GM12878 (cell line): ENCODE data around the gene TESK2. TPM values are rescaled to one million over a fixed set of nuclear protein-coding genes. Genes with fewer than 3 reads are reported as not detected.

Experiments used
- ATAC-seq: fragments of 200-7000 bp; cut with Tn5 transposase; 3 replicates; pipeline ENCODE4 v1.9.1; 2020; ENCODE audit warnings: mild to moderate bottlenecking, moderate library complexity
- BruUV-seq: library from RNA; stranded (reverse); fragments of 400-500 nt; replicated peaks from 2 replicates; lab custom pipeline; 2021; lab: Mats Ljungman, UMichigan
- CTCF ChIA-PET: fragments of 300-600 bp; sonication (Branson Sonifier 250); formaldehyde crosslinking; extraction: SDS; loops from one replicate; lab custom pipeline; 2021; ENCODE audit warnings: inconsistent platforms; lab: Yijun Ruan, JAX
- POLR2A ChIA-PET: fragments of 350-600 bp; formaldehyde crosslinking; extraction: SDS; loops from one replicate; lab custom pipeline; 2021; ENCODE audit warnings: inconsistent platforms; lab: Charles Lee
- RAD21 ChIA-PET: fragments of 300-600 bp; sonication (Branson Sonifier 250); formaldehyde crosslinking; loops from one replicate; lab custom pipeline; 2023; ENCODE audit warnings: antibody characterized with exemption; ENCODE audit not compliant: unreplicated experiment; lab: Charles Lee
- SMC1A ChIA-PET: fragments of 300-600 bp; sonication (Branson Sonifier 250); formaldehyde crosslinking; loops from one replicate; lab custom pipeline; 2023; ENCODE audit not compliant: unreplicated experiment, uncharacterized antibody; lab: Charles Lee
- DNase-seq: peaks from one replicate; pipeline ENCODE4 v3.0.0-alpha.2; 2011; ENCODE audit warnings: low read depth, low spot score
- FAIRE-seq: peaks from 3 replicates; lab custom pipeline; 2011; peaks lifted over from hg19 to GRCh38; lab: Jason Lieb, UNC
- H2AFZ ChIP-seq: 2 replicates; pipeline ENCODE4 v1.6.0; 2011; ENCODE audit warnings: low read depth, low read length, control low read depth; ENCODE audit not compliant: control insufficient read depth
- H3K27ac ChIP-seq: 2 replicates; pipeline ENCODE4 v1.5.1; 2011; ENCODE audit warnings: control low read depth; ENCODE audit not compliant: control insufficient read depth, insufficient read depth
- H3K27me3 ChIP-seq, 2 experiments: replicated peaks in 1 of 2; 2 replicates each; pipeline versions ENCODE4 v1.6.0 to v1.6.1; 2011; ENCODE audit warnings: low read length in 1 of 2; ENCODE audit not compliant: control insufficient read depth in 2 of 2, insufficient read depth in 2 of 2
- H3K36me3 ChIP-seq, 2 experiments: 2 replicates each; pipeline ENCODE4 v1.5.1; 2011; ENCODE audit warnings: low read length in 1 of 2; ENCODE audit not compliant: control insufficient read depth in 2 of 2, insufficient read depth in 2 of 2
- H3K4me1 ChIP-seq: 2 replicates; pipeline ENCODE4 v1.6.1; 2011; ENCODE audit warnings: mild to moderate bottlenecking, low read length, moderate library complexity, mixed read lengths; ENCODE audit not compliant: control insufficient read depth, insufficient read depth
- H3K4me2 ChIP-seq: 2 replicates; pipeline ENCODE4 v1.6.0; 2011; ENCODE audit warnings: control low read depth; ENCODE audit not compliant: control insufficient read depth, insufficient read depth
- H3K4me3 ChIP-seq: fragments of 200-600 bp; sonication (generic); 2 replicates; pipeline ENCODE4 v1.5.1; 2016
- H3K79me2 ChIP-seq: 2 replicates; pipeline ENCODE4 v1.6.0; 2011; ENCODE audit warnings: low read length; ENCODE audit not compliant: control insufficient read depth, insufficient read depth
- H3K9ac ChIP-seq: 2 replicates; pipeline ENCODE4 v1.8.0; 2011; ENCODE audit warnings: low read length, control low read depth, mixed read lengths; ENCODE audit not compliant: control insufficient read depth, insufficient read depth
- H3K9me3 ChIP-seq: replicated peaks from 3 replicates; pipeline ENCODE4 v1.5.1; 2011; ENCODE audit warnings: mild to moderate bottlenecking, low read length; ENCODE audit not compliant: control insufficient read depth, insufficient read depth
- H4K20me1 ChIP-seq: 2 replicates; pipeline ENCODE4 v1.6.0; 2011; ENCODE audit not compliant: control insufficient read depth, insufficient read depth
- CHD4 ChIP-seq: fragments of 200-600 bp; sonication (generic); IDR thresholded peaks from 2 replicates; pipeline ENCODE4 v1.6.1; 2016; ENCODE audit warnings: mild to moderate bottlenecking
- EED ChIP-seq: sonication (generic); IDR thresholded peaks from 2 replicates; pipeline ENCODE4 v1.6.1; 2016; ENCODE audit warnings: antibody characterized with exemption, low read depth
- NRF1 ChIP-seq: conservative IDR thresholded peaks from 2 replicates; pipeline ENCODE4 v1.6.1; 2011; ENCODE audit warnings: mild to moderate bottlenecking, low read depth, low read length, improper control_type of control experiment
- PKNOX1 ChIP-seq: fragments of 450-650 bp; IDR thresholded peaks from 2 replicates; pipeline ENCODE4 v1.6.1; 2016; ENCODE audit warnings: mild to moderate bottlenecking
- RELA ChIP-seq: fragments of 450-650 bp; IDR thresholded peaks from 2 replicates; pipeline ENCODE4 v1.8.0; 2014; ENCODE audit warnings: borderline replicate concordance; ENCODE audit not compliant: partially characterized antibody
- TAF1 ChIP-seq: IDR thresholded peaks from 2 replicates; pipeline ENCODE4 v1.6.1; 2011; ENCODE audit warnings: mild to moderate bottlenecking, low read depth, low read length, borderline replicate concordance
- WGBS: methylation state at CpG from one replicate; pipeline ENCODE4 v1.1.6; 2016; ENCODE audit warnings: low lambda C conversion rate; ENCODE audit not compliant: insufficient replicate concordance, insufficient coverage; ENCODE audit errors: missing lambda C conversion rate; 5-methylcytosine and 5-hydroxymethylcytosine counted together
- in situ Hi-C: fragments of 300-500 bp; cut with MboI; formaldehyde crosslinking; loops from 9 replicates; pipeline ENCODE4 v1.14.3; 2018; ENCODE audit warnings: mixed read lengths
- intact Hi-C: fragments of 100-400 bp; cut with micrococcal nuclease; formaldehyde crosslinking; loops from one replicate; pipeline ENCODE4 v1.14.2; 2022; ENCODE audit not compliant: unreplicated experiment
- polyA plus RNA-seq, 11 experiments: library from polyadenylated mRNA; depleted of rRNA in 4 of 11; unstranded in 6 of 11; stranded (reverse) in 5 of 11; fragments of >200 nt; fragmentation: Nextera tagmentation in 4 of 11; fragmentation: Illumina TruSeq in 1 of 11; extraction: Ambion mirVana in 4 of 11; extraction: Trizol in 1 of 11; gene quantifications; 1 replicate in 1 of 11; 2 replicates in 10 of 11; pipeline versions ENCODE4 v1.2.1 to v1.2.3, GENCODE V29; 2011 to 2016; ENCODE audit warnings: inconsistent platforms in 2 of 11, missing spikeins in 2 of 11, low read depth in 1 of 11
- total RNA-seq, 4 experiments: library from RNA; depleted of rRNA in 3 of 4; stranded (reverse); fragments of >200 nt in 3 of 4; fragmentation: Illumina TruSeq in 1 of 4; extraction: Trizol in 1 of 4; gene quantifications; 2 replicates each; pipeline versions ENCODE4 v1.2.1 to v1.2.3, GENCODE V29; 2013 to 2021

Gene TESK2
- total and polyA plus RNA-seq, 10 of the 15 experiments (the other 5 are each of a cell fraction or from before 2014, with no cell fraction given), result 2.2 to 10.0 (median 5.7) TPM

- peaks cover 22% of the 10 kb centered on the region for H3K79me2 ChIP-seq
- no peak for DNase-seq
- in situ Hi-C loops, result no loop called here
- H3K4me2 ChIP-seq, result no peak overlapping the region; the same call in 1 of the 2 replicates
- peaks cover 0 to 10% of the 10 kb centered on the region in 2 experiments; a peak in 2 of 4 replicates for H3K36me3 ChIP-seq
- SMC1A ChIA-PET, result interaction anchor here (0.7 to 6.6 kb wide), 3 partner anchors 11 to 27 kb away, joined by 3 to 49 read pairs (median 5); partner anchors contain the start of genes MUTYH and TOE1
- H3K4me3 ChIP-seq, result no peak overlapping the region
- BruUV-seq, result no TSS peak
- no peak for TF ChIP-seq RELA
- TF ChIP-seq TAF1, result no peak
- TF ChIP-seq CHD4, result no peak
- TF ChIP-seq EED, result no peak
- TF ChIP-seq NRF1, result no peak
- TF ChIP-seq PKNOX1, result peak; percentile 31; the same call in 1 of the 2 replicates
- CTCF ChIA-PET, result interaction anchor here (0.8 to 5.8 kb wide), 2 partner anchors 10 to 164 kb away, joined by 3 to 42 read pairs; partner anchors contain the start of genes MUTYH and TOE1
- H4K20me1 ChIP-seq, result no peaks in the 10 kb centered on the region
- H2AFZ ChIP-seq, result no peak overlapping the region
- RAD21 ChIA-PET, result interaction anchor here (1.0 to 1.4 kb wide), 4 partner anchors 10 to 163 kb away, joined by 3 to 4 read pairs (median 4); no protein-coding TSS in a partner anchor
- no peaks in the 10 kb centered on the region for H3K27me3 ChIP-seq
- WGBS, result 74% methylated on average over 4 of the region's 4 CpGs
- intact Hi-C loops, result no loop called here
- no peak for ATAC-seq
- H3K27ac ChIP-seq, result no peak overlapping the region
- H3K4me1 ChIP-seq, result peaks cover 16% of the 10 kb centered on the region
- POLR2A ChIA-PET, result interaction anchor here (0.7 to 5.8 kb wide), 3 partner anchors 9 to 25 kb away, joined by 7 to 45 read pairs (median 7); partner anchors contain the start of genes MUTYH and TOE1
- no peak for FAIRE-seq
- H3K9ac ChIP-seq, result no peak overlapping the region
- no peaks in the 10 kb centered on the region for H3K9me3 ChIP-seq
Observed at GRCh38 chr1:45329445-45329844, 161.5 kb downstream of the TESK2 start.
